Ureter (tissue), 1 donor: Measurements from ENCODE around the gene GPS1. TPM values are rescaled to one million over a fixed set of nuclear protein-coding genes. Genes with fewer than 3 reads are reported as not detected.
"Not testable (repeated sequence)": the region's sequence is repeated elsewhere in the genome, so short reads cannot be mapped to it uniquely, and the experiment has no call there.

Source experiments
- DNase-seq: peaks from one replicate; pipeline ENCODE4 v3.0.0-alpha.2; 2020; ENCODE audit warnings: low spot score
- total RNA-seq: library from RNA; stranded (reverse); gene quantifications from one replicate; pipeline ENCODE4 v1.2.4, GENCODE V29; 2023
- donor health status: DM: yes; HTN: yes; CAD: no.

Gene GPS1
- total RNA-seq, 1 donor from 2014 or later, result 91.2 TPM

DNA sequence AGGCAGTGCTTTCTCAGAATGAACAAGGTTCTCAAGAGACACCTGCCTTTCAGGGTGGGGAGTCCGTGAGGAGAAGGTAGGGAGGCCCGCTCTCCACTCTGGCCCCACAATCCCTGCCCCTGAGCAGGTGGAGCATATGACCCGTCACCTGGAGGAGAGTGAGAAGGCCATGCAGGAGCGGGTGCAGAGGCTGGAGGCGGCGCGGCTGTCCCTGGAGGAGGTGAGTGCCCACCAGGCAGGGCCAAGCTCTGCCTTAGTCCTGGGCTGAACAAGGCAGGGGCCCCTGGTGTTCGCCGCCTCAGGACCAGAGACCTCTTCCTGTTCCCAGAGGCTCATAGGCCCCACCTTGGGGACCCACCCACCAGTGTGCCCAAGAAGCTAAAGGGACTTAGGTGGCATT is 22.7 kb upstream of the GPS1 start:
- DNase-seq, result no peak

DNA sequence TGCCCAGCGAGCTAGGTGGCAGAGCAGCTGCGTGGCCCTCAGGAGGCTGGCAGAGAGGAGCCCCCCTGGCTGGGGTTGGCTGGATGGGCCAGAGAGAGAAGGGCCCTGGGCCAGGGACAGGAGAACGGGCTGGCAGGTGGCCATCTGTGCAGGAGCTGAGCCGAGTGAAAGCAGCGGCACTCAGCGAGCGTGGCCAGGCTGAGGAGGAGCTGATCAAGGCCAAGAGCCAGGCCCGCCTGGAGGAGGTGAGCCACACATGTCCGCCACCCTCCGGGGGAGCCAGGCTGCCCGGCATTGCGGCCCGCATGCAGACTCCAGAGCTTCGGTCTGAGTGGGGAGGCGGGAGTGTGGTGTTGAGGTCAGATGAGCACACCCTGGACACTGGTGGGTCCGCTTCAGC is 22.3 kb upstream of the GPS1 start:
- no peak for DNase-seq

DNA sequence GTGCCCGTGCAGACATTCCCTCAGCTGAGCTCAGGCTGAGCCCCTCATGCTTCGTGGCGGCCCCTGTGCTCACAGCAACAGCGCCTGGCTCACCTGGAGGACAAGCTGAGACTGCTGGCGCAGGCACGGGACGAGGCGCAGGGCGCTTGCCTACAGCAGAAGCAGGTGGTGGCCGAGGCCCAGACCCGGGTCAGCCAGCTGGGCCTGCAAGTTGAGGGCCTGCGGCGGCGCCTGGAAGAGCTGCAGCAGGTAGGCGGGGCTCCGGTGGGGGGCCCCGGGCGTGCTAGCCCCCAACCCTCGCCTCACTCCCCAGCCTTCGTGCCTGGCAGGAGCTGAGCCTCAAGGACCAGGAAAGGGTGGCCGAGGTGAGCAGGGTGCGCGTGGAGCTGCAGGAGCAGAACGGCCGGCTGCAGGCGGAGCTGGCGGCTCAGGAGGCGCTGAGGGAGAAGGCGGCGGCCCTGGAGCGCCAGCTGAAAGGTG is 21.7 kb upstream of the GPS1 start:
- DNase-seq, result no peak

DNA sequence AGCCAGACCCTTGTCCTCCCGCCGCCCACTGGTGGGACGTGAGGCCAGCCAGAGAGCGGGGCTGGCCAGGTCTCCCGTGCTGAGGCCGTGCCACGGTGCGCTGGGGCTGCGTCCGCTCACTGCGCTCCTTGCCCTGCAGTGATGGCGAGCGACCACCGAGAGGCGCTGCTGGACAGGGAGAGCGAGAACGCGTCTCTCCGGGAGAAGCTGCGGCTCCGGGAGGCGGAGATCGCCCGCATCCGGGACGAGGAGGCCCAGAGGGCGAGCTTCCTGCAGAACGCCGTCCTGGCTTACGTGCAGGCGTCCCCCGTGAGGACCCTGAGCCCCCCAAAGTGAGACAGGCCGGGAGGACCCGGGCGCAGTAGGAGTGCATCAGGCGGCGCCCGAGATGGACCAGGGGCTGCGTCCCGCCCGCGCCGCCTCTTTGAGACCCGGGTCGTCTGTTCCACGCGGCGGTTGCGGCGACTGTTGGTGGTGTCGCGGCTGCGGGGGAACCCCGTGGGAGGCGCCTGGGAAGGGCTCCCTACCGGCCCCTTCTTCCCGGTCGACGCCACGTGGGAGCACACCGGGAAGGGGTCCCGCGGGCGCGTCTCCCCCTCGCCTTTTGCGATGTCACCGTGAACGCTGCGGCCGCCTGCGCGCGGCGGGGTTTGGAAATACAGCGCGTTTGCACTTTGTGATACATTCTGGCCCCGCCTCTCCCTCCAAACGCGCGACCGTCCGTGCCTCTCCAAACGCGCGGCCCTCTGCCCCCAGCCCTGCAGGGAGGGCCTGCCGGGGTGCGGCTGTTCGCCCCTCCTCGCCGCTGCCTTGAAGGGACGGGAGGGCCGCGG is 21.0 kb upstream of the GPS1 start:
- DNase-seq, result peak; percentile 89

GRCh38 chr17:82031303-82031884 is 20.3 kb upstream of the GPS1 start, which contains the start of gene RAC3:
RAC3 (plus strand) TSS chr17:82031678; CDS start chr17:82031762, 84 bp downstream.
- DNase-seq, result no peak

GRCh38 chr17:82031885-82032627 is 19.6 kb upstream of the GPS1 start:
- DNase-seq, result no peak

DNA sequence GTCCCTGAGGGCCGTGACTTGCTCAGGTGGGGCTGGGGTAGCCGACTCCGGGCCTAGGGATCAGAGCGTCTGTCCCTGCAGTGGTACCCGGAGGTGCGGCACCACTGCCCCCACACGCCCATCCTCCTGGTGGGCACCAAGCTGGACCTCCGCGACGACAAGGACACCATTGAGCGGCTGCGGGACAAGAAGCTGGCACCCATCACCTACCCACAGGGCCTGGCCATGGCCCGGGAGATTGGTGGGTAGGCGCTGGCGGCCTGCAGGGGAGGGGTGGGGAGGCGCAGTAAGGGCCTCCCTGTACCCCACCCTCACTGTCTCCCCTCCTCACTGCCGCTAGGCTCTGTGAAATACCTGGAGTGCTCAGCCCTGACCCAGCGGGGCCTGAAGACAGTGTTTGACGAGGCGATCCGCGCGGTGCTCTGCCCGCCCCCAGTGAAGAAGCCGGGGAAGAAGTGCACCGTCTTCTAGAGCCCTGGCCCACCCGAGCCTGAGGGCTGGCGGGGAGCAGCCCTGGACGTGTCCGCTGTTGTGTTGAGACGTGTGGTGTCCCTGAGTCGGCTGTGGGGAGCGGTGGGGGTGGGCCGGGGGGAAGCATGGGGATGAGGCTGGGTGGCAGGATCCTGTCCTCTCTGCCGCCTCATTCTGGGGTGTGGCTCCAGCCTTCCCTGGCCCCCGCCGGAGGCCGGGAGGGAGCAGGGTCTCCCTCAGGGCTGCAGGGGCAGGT is 18.2 kb upstream of the GPS1 start:
- no peak for DNase-seq

- no peak for DNase-seq
Measured at GRCh38 chr17:82034371-82035011, 17.2 kb upstream of the GPS1 start.

DNA sequence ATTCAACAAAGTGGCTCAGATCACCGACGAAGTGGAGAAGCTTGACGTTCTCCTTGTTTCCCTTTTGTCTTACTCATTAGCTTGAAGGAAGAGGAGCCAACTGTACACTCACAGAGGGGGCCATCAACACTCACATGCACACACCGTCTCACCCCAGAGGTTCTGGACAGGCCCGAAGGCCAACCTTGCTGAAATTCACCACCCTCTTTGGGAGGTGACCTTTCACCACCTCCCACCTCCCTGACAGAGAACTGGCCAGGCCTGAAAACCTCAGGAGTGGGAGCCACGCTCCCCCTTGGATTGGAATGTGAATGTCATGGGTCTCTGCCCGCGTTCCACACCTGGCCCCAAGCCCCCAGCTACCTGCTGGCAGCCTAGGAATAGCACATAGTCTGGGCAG is 16.2 kb upstream of the GPS1 start:
- DNase-seq, result no peak

DNA sequence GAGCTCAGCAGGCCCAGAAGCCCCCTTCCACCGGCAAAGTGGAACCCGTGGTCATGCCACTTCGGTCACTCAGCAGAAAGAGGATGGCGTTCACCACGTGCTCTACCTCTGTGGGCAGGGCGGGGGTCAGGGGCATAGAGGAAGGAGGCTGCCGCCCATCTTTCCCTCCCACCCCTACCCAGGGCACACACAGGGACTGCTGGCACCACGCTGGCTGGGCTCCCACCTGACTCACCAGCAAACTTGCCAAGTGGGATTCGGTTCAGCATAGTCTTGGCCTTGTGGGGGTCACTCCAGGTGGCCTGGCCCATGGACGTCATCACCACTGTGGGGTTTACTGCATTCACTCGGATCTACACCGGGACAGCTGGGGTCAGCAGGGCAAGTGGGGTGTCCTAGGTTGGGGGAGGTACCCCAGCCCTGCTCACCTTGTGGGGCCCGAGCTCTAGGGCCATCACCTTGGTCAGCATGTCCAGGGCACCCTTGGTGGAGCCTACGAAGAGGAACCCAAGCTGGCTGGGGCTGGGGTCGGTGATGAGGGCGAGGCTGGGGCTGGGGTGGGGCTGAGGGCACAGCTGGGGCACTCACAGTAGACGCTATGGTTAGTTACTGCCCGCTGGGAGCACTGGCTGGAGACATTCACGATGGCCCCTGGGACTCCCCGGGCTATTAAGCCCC is 15.6 kb upstream of the GPS1 start:
- no peak for DNase-seq

DNA sequence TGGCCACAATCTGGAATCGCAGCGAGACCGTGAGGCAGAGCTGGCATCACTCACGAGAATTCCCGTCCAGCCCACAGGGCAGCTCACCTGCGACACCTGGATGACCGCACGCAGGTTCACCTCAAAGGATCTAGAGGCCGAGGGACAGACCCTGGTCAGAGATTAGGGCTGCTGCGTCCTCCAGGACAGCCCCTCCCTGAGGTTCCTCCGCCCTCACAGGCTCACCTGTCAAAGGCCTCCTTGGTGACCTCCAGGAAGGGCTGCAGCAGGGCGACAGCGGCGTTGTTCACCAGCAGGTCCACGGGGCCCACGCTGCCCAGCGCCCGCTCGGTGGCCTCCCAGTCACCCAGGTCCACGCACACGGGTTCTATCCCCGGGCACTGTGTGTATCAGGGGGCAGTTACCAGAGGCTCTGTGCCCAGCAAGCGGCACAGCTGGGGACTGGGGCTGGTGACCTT is 15.0 kb upstream of the GPS1 start:
- no peak for DNase-seq

DNA sequence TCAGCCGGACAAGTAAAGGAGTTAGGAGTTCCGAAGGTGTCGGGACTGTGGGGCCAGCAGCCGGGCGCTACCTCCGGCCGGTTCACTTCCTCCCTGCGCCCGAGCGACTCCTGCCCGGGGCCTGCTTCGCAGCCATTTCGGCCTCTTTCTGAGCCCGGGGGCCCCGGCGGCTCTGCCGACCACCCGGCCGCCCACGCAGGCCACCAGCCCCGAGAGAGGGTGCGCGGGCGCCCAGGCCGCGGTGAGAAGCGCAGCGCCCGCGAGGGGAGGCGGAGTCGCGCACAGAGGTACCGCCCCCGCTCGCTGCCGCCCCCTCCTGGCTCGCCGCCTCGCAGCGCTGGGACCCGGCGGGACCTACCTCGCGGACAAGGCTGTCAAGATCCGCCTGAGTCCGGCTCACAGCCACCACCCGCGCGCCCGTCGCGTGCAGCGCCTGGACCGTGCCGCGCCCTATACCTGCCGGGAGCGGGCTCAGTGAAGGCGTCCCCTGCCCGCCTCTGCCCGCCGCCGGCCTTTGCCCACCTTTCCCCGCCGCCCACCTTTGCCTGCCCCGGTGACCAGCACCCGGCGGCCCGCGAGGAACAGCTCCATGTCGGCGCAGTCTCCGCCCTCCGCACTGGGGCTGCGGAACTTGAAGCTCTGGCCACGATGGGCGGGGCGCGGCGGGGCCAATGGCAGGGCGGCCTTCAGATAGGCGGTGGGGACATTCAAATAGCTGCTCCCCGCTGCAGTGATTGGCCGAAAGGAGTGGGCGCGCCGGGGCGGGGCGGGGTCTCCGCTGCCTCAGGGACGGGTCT is 14.4 kb upstream of the GPS1 start, which contains the start of gene DCXR:
DCXR (minus strand) TSS at position 606 of the 797 bp plus-strand sequence; CDS start at position 591, 15 bp downstream.
- DNase-seq, result peak; percentile 98

- no peak for DNase-seq
Measured at GRCh38 chr17:82037889-82038195, 13.9 kb upstream of the GPS1 start.

- not testable (repeated sequence) for DNase-seq
Measured at GRCh38 chr17:82038796-82039409, 12.8 kb upstream of the GPS1 start.

DNA sequence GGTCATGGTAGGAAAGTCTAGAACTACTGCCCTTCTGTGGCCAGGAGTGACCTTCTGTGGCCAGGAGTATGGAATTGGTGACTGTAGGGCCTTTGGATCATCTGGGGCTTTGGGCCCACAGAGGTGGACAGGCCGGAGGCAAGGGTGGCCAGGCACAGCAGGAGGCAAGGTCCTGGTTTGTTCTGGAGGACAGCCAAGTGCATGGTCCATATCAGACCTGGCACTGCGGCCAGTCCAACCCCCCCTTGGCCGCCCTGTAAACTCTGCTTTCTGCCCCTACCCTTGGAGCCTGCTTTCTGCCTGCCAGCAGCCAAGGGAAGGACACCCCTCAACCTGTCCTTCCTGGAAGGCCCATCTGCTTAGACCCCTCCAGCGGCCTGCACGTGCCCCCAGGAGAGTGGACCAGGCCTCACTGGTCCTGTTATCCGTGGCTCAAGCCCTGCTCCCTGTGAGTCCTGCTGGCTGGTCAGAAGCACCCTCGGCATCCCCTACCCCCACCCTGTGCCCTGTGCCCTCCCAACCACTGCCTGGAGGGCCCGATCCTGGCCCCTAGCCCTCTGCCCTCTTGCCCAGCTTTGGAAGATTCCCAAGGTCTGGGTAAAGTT is 11.9 kb upstream of the GPS1 start:
- no peak for DNase-seq

DNA sequence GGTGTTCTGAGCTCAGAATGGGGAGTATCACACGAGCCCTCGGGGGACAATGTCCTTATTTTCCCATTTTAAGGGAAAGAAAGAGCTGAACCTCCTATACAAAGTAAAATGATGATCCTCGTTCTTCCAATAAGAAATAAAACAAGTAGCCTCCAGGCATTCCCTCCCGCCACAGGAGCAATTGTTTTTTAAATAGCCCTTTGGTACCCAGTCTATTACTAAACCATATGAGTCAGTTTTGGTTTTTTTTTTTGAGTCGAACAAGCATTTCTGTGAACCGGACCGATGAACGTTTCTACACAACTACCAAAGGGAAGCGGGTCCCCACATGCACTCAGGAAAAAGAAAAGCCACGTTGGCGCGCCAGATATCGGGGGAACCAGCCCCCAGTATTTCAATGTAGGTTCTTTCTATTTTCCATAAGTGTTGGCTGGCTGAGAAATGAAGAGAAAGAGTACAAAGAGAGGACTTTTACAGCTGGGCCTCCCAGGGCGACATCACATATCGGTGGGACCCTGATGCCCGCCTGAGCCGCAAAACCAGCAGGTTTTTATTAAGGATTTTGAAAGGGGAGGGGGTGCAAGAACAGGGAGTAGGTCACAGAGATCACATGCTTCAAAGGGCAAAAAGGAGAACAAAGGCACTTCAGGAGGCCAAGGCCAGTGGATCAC is 10.4 kb upstream of the GPS1 start:
- DNase-seq, result no peak

- no peak for DNase-seq
Measured at GRCh38 chr17:82042649-82043048, 9.0 kb upstream of the GPS1 start.

- DNase-seq, result no peak
Measured at GRCh38 chr17:82043507-82043906, 8.2 kb upstream of the GPS1 start.
